ENCODE measurements around the gene PKHD1.

PKHD1 gene

GRCh38 chr6:52077180-52077884 lies 10.1 kb downstream of the PKHD1 start:
- no peaks in the 10 kb centered on the region for H3K36me3 ChIP-seq (ENCODE audit: control insufficient read depth, insufficient read depth, low read length)
- peaks cover 27% of the 10 kb centered on the region for H3K4me1 ChIP-seq (ENCODE audit: control insufficient read depth, insufficient read depth, low read length)
- H3K4me3 ChIP-seq (ENCODE audit: insufficient read depth, low read depth, low read length) = no peak overlapping the region
- no peak overlapping the region for H3K27ac ChIP-seq (ENCODE audit: insufficient read depth, low read depth, low read length, poor library complexity, severe bottlenecking)
- H3K9me3 ChIP-seq (ENCODE audit: control insufficient read depth, low read length) = no peaks in the 10 kb centered on the region
- 38 to 45% methylated on average over 3 of the region's 3 CpGs for WGBS, 2 experiments
- no peaks in the 10 kb centered on the region for H3K27me3 ChIP-seq (ENCODE audit: control insufficient read depth, insufficient read depth, low read length, poor library complexity, severe bottlenecking)

DNA sequence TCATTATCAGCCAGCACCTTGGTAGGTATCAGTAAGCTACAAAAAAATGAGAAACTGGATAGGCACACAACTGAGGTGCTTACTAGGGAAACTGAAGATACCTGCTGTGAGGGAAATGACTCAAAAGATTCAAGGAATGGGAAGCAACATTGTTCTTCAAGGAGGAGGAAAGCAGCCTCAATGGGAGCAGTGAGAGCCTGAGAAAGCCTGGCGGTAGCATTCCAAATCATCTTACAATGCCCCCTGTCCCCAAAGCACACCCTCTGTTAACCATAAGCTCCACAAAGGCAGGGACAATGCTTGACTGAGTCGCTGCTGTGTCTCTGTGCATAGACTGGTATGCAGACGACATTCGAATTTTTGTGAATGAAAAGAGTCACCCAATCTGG lies 10.6 kb downstream of the PKHD1 start:
- Histone ChIP-seq H3K4me3 (ENCODE audit: insufficient read depth, low read depth, low read length) (no peak overlapping the region), H3K27ac (ENCODE audit: insufficient read depth, low read depth, low read length, poor library complexity, severe bottlenecking) (no peak overlapping the region), H3K4me1 (ENCODE audit: control insufficient read depth, insufficient read depth, low read length) (peaks cover 27% of the 10 kb centered on the region), H3K9me3 (ENCODE audit: control insufficient read depth, low read length) (no peaks in the 10 kb centered on the region), H3K36me3 (ENCODE audit: control insufficient read depth, insufficient read depth, low read length) (no peaks in the 10 kb centered on the region), H3K27me3 (ENCODE audit: control insufficient read depth, insufficient read depth, low read length, poor library complexity, severe bottlenecking) (no peaks in the 10 kb centered on the region)
- WGBS, 2 experiments = 5 to 7% methylated on average over 4 of the region's 4 CpGs

DNA sequence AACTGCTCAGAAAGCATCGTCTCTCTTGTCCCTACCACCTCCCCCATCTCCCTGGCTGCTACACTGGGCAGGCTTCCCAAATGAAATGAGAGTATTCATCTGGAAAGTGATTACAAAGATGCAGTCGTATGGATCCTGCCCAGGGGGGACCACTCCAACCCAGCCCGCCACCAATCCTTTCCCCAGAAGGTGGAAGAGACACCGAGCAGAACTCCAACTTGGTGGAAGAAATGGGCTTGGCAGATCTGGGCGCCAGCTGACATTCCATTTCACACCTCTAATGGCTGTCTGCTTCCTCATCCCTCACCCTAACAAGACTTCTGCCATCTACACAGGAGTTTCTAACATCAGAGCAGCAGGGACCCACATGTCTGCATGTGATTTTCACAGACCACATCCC lies 12.7 kb downstream of the PKHD1 start:
- H3K36me3 ChIP-seq (ENCODE audit: control insufficient read depth, insufficient read depth, low read length) = no peaks in the 10 kb centered on the region
- 92% methylated on average over 5 of the region's 5 CpGs for WGBS, 2 experiments
- H3K9me3 ChIP-seq (ENCODE audit: control insufficient read depth, low read length) = no peaks in the 10 kb centered on the region
- H3K27ac ChIP-seq (ENCODE audit: insufficient read depth, low read depth, low read length, poor library complexity, severe bottlenecking) = no peak overlapping the region
- no peak overlapping the region for H3K4me3 ChIP-seq (ENCODE audit: insufficient read depth, low read depth, low read length)
- peaks cover 27% of the 10 kb centered on the region for H3K4me1 ChIP-seq (ENCODE audit: control insufficient read depth, insufficient read depth, low read length)
- H3K27me3 ChIP-seq (ENCODE audit: control insufficient read depth, insufficient read depth, low read length, poor library complexity, severe bottlenecking) = no peaks in the 10 kb centered on the region

DNA sequence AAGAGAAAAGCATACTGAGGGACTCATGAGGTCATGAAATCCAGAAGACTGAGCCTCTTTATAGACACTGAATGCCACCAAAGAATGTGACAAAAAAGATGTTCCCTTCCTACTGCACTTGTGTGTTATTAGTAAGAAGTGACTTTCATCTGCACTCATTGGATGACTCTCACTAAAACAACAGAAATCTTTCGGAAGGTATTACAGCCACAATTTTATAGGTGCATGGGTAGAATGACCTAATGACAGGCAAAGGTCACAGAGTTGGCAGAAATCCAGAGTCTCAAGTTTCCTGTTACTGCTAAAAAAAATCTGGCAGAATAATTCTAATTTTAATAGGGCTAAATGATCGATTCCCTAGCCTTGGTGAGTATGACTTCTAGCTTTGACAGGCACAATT lies 13.3 kb downstream of the PKHD1 start:
- Histone ChIP-seq H3K4me3 (ENCODE audit: insufficient read depth, low read depth, low read length) (no peak overlapping the region), H3K4me1 (ENCODE audit: control insufficient read depth, insufficient read depth, low read length) (peaks cover 26% of the 10 kb centered on the region), H3K27me3 (ENCODE audit: control insufficient read depth, insufficient read depth, low read length, poor library complexity, severe bottlenecking) (no peaks in the 10 kb centered on the region), H3K9me3 (ENCODE audit: control insufficient read depth, low read length) (no peaks in the 10 kb centered on the region), H3K27ac (ENCODE audit: insufficient read depth, low read depth, low read length, poor library complexity, severe bottlenecking) (no peak overlapping the region), H3K36me3 (ENCODE audit: control insufficient read depth, insufficient read depth, low read length) (no peaks in the 10 kb centered on the region)
- 98 to 100% methylated on average over 2 of the region's 2 CpGs for WGBS, 2 experiments

DNA sequence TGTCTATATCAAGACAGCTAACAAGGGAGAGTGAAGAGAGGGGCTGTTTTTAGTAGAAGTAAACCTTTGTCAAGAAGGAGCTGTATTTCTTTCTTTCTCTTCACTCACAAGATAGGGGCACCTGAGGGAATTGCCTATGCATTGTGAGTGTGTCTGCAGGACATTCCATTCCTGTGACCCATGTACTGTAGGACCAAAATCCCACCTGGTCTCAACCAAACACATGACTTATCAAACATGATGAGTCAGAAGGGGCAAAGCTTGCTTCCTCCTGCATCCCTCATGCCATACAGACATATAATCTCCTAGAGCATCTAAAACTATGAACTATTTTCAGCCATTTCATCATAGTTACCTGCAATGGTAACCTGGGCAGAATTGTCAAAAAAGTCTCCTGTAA lies 21.8 kb downstream of the PKHD1 start:
- Histone ChIP-seq H3K9me3 (ENCODE audit: control insufficient read depth, low read length) (no peaks in the 10 kb centered on the region), H3K27ac (ENCODE audit: insufficient read depth, low read depth, low read length, poor library complexity, severe bottlenecking) (no peak overlapping the region), H3K4me1 (ENCODE audit: control insufficient read depth, insufficient read depth, low read length) (no peaks in the 10 kb centered on the region), H3K4me3 (ENCODE audit: insufficient read depth, low read depth, low read length) (no peak overlapping the region), H3K27me3 (ENCODE audit: control insufficient read depth, insufficient read depth, low read length, poor library complexity, severe bottlenecking) (no peaks in the 10 kb centered on the region), H3K36me3 (ENCODE audit: control insufficient read depth, insufficient read depth, low read length) (no peaks in the 10 kb centered on the region)

- 59 to 65% methylated on average over 5 of the region's 5 CpGs for WGBS, 2 experiments
- H3K27ac ChIP-seq (ENCODE audit: insufficient read depth, low read depth, low read length, poor library complexity, severe bottlenecking) = no peak overlapping the region
- no peaks in the 10 kb centered on the region for H3K27me3 ChIP-seq (ENCODE audit: control insufficient read depth, insufficient read depth, low read length, poor library complexity, severe bottlenecking)
- no peaks in the 10 kb centered on the region for H3K4me1 ChIP-seq (ENCODE audit: control insufficient read depth, insufficient read depth, low read length)
- no peaks in the 10 kb centered on the region for H3K36me3 ChIP-seq (ENCODE audit: control insufficient read depth, insufficient read depth, low read length)
- H3K9me3 ChIP-seq (ENCODE audit: control insufficient read depth, low read length) = no peaks in the 10 kb centered on the region
- H3K4me3 ChIP-seq (ENCODE audit: insufficient read depth, low read depth, low read length) = no peak overlapping the region
Observed at GRCh38 chr6:52063584-52064344, 23.6 kb downstream of the PKHD1 start.

- 80 to 100% methylated on average over 1 to 3 of the region's 3 CpGs for WGBS, 2 experiments
- Histone ChIP-seq H3K4me3 (ENCODE audit: insufficient read depth, low read depth, low read length) (no peak overlapping the region), H3K27me3 (ENCODE audit: control insufficient read depth, insufficient read depth, low read length, poor library complexity, severe bottlenecking) (no peaks in the 10 kb centered on the region)
Observed at GRCh38 chr6:52061481-52061880, 25.9 kb downstream of the PKHD1 start.

GRCh38 chr6:52059821-52060220 lies 27.6 kb downstream of the PKHD1 start:
- H3K9me3 ChIP-seq (ENCODE audit: control insufficient read depth, low read length) = no peaks in the 10 kb centered on the region
- 88 to 100% methylated on average over 1 of the region's 1 CpG for WGBS, 2 experiments
- H3K4me3 ChIP-seq (ENCODE audit: insufficient read depth, low read depth, low read length) = no peak overlapping the region
- no peaks in the 10 kb centered on the region for H3K27me3 ChIP-seq (ENCODE audit: control insufficient read depth, insufficient read depth, low read length, poor library complexity, severe bottlenecking)
- no peak overlapping the region for H3K27ac ChIP-seq (ENCODE audit: insufficient read depth, low read depth, low read length, poor library complexity, severe bottlenecking)
- H3K4me1 ChIP-seq (ENCODE audit: control insufficient read depth, insufficient read depth, low read length) = no peaks in the 10 kb centered on the region
- H3K36me3 ChIP-seq (ENCODE audit: control insufficient read depth, insufficient read depth, low read length) = no peaks in the 10 kb centered on the region

More at GRCh38 chr6:52061481-52061880, 25.9 kb downstream of the PKHD1 start:
- H3K9me3 ChIP-seq (ENCODE audit: control insufficient read depth, low read length) = no peaks in the 10 kb centered on the region
- no peak overlapping the region for H3K27ac ChIP-seq (ENCODE audit: insufficient read depth, low read depth, low read length, poor library complexity, severe bottlenecking)
- H3K36me3 ChIP-seq (ENCODE audit: control insufficient read depth, insufficient read depth, low read length) = no peaks in the 10 kb centered on the region
- H3K4me1 ChIP-seq (ENCODE audit: control insufficient read depth, insufficient read depth, low read length) = no peaks in the 10 kb centered on the region

DNA sequence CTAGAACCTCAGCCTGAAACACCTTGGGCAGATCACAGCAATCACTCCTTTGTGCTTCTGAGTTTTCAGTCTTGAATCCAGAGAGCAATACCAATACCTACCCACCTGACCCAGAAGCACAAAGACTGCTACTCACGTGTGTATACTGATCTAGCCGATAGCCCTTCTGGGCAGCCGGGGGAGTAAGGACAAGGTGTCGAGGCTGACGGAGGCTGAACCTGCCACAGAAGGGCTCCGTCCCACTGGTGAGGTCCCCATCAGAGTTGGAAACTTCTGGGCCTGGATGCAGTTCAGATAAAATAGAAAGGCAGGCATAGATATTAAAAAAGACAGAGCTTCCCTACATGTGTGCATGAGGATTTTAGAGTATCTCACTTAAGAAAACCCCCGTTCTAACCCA lies 32.0 kb downstream of the PKHD1 start:
- Histone ChIP-seq H3K9me3 (ENCODE audit: control insufficient read depth, low read length) (no peaks in the 10 kb centered on the region), H3K4me3 (ENCODE audit: insufficient read depth, low read depth, low read length) (no peak overlapping the region)

DNA sequence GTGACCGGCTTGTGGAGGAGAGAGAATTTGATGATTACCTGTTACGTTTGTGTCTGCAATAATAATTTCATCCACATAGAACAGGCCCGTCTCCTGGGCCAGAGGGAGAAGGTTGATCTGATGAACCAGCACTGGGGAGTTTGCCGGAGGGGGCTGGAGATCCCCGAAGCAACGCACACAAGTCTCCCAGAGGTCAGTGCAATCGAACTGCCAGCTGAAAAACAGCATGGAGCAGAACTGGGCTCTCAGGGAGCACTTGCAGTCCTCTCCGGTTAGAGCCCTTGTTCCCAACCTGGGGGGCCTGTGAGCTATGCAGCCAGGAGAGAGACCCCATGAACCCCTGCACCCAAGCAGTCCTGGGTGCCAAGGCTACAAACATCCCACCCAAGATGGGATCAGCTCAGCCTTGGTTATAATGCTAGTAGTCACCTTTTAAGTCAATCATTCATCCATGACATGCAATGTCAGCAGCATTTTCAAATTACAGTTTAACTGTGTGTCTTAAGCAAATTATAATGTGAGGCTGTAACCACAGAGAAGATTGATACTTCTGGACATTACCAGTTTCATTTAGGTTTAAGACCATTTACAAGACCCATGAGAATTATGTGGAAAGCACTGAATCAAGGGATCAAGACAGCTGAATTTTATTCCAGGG lies 34.2 kb downstream of the PKHD1 start:
- Histone ChIP-seq H3K4me1 (ENCODE audit: control insufficient read depth, insufficient read depth, low read length) (no peaks in the 10 kb centered on the region), H3K27me3 (ENCODE audit: control insufficient read depth, insufficient read depth, low read length, poor library complexity, severe bottlenecking) (no peaks in the 10 kb centered on the region), H3K4me3 (ENCODE audit: insufficient read depth, low read depth, low read length) (no peak overlapping the region), H3K27ac (ENCODE audit: insufficient read depth, low read depth, low read length, poor library complexity, severe bottlenecking) (no peak overlapping the region), H3K36me3 (ENCODE audit: control insufficient read depth, insufficient read depth, low read length) (no peaks in the 10 kb centered on the region), H3K9me3 (ENCODE audit: control insufficient read depth, low read length) (no peaks in the 10 kb centered on the region)
- 91 to 93% methylated on average over 8 of the region's 8 CpGs for WGBS, 2 experiments

More for the DNA sequence above, 32.0 kb downstream of the PKHD1 start:
- no peaks in the 10 kb centered on the region for H3K4me1 ChIP-seq (ENCODE audit: control insufficient read depth, insufficient read depth, low read length)
- WGBS, 2 experiments = 93 to 94% methylated on average over 7 of the region's 7 CpGs
- no peaks in the 10 kb centered on the region for H3K27me3 ChIP-seq (ENCODE audit: control insufficient read depth, insufficient read depth, low read length, poor library complexity, severe bottlenecking)
- no peak overlapping the region for H3K27ac ChIP-seq (ENCODE audit: insufficient read depth, low read depth, low read length, poor library complexity, severe bottlenecking)
- no peaks in the 10 kb centered on the region for H3K36me3 ChIP-seq (ENCODE audit: control insufficient read depth, insufficient read depth, low read length)
